GM18526 (cell line): ENCODE results near the gene JAG2.

Experiments
- POLR2A ChIP-seq: IDR thresholded peaks from 3 replicates; pipeline ENCODE4 v1.6.1; 2011; ENCODE audit not compliant: insufficient read length; ENCODE audit errors: extremely low read depth

Gene JAG2

DNA sequence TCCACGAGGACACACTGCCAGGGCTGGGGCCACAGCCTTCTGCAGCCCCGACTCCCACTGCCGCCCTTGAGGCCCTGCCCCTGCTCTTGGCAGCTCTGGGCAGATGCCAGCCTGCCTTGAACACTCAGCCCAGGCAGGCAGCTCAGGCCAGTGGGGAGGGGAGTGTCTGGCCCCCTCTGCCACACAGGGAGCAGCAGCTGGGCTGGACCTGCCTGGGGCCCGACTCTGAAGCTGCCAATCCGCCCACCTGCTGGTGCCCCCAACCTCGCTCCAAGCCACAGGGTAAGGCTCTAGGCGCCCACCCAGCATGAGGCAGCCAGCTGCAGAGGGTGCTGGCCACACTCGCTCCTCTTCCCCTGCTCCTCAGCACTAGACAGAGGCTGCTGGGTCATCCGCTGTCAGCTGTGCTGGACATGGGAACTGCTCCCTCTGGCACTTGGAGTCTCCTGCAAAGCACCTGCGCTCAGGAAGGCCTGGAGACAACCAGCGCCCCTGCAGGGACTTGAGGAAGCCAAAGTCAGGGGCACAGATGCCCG is 37.2 kb upstream of the JAG2 start:
- TF ChIP-seq POLR2A, result no peak

DNA sequence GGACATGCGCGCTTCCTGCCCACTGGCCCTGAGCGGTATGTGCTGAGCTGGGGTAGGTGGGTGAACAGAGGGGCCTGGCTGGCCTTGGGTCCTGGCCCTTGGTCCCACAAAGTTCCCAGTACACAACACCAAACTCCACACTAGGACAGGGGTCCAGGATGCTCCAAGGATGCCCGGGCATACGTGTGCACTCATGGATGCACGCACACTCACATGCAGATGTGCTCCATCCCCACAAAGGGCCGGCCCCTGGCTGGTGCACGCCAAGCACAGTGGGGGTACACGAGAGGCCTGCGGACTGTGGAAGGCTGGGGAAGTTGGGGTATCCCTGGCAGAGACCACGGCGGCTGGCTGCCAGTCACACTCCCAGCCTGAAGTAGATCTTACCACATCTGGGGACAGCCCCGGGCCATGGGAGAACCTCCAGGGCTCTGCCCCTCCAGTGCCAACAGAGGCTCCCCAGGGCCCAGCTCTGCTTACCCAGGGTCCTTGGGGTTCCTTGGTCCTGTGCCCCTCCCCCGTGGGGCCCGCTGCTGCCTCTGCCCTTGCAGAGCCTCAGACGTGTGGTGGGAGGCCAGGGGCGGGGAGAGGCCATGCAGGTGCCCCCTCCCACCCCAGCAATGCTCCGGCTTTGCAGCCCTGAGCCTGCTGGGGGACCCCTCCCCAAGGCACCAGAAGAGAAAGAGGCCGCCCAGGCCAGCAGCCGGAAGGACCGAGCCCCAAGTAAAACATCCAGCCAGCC is 36.5 kb upstream of the JAG2 start:
- TF ChIP-seq POLR2A, result no peak

DNA sequence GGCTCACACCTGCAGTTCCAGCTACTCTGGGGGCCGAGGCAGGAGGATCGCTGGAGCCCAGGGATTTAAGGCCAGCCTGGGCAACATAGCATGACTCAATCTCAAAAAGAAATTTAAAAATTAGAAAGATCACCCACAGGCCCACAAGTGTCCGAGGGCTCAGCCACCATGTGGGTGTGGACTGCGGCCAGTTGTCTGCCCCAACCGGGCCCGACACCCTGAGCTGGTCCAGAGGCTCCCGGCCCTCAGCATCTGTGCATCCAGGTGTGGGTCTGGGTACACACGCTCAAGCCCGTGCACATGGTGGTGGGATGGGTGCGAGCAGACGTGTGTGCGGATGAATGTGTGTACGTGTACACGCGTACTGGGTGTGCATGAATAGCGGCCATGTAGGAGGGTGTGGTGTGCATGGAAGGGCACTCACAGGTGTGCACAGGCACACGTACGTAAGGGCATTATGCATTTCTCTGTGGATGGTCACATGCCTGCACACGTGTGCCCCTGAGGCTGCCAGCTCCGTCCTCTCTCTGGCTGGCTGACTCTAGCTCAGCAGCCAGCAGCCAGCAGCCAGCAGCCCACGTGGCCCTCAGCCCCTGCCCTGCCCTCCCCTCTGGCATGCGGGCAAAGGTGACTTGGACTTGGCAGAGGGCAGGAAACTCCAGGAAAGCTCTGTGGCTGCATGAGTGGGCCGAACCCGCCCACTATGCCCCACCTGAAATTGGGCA is 35.8 kb upstream of the JAG2 start:
- TF ChIP-seq POLR2A, result no peak

DNA sequence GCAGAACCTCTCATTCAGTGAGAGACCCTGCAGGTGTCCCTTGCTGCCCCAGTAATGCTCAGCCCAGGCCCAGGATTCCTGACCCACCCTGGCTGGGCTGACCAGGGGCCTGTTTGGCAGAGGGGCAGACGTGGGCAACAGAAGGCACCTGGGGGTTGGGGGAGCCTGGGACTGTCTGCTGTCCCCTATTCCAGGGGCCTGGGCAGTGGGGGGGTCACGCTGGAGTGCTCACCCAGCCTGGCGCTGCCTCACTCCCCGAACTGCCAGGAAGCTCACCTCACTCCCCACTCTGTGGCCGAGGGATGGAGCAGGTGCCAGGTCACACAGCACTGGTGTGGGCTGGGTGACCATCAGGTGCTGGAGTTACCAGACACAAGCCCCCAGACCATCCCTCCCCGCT is 35.1 kb upstream of the JAG2 start:
- no peak for TF ChIP-seq POLR2A

DNA sequence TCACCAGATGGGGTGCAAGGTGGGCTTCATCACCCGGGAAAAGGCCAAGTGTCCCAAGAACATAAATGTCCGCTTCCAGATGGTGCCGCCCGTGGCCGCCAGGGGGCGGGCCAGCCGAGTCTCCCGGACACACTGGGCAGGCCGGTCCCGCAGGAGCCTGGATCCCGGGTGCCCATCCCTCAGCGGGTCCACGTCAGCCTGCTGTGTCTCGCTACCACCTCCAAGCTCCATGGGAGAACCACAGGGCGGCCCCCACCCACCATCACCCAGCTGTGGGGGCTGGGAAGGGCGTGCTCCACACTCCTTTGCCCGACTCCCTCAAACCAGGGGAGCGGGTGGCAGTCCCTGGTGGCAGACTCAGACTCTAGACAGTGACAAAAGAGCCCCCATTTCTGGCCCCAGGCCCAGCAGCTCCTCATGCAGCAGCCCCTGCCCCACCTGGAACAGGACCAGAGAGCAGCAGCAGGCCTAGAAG is 34.5 kb upstream of the JAG2 start:
- no peak for TF ChIP-seq POLR2A

DNA sequence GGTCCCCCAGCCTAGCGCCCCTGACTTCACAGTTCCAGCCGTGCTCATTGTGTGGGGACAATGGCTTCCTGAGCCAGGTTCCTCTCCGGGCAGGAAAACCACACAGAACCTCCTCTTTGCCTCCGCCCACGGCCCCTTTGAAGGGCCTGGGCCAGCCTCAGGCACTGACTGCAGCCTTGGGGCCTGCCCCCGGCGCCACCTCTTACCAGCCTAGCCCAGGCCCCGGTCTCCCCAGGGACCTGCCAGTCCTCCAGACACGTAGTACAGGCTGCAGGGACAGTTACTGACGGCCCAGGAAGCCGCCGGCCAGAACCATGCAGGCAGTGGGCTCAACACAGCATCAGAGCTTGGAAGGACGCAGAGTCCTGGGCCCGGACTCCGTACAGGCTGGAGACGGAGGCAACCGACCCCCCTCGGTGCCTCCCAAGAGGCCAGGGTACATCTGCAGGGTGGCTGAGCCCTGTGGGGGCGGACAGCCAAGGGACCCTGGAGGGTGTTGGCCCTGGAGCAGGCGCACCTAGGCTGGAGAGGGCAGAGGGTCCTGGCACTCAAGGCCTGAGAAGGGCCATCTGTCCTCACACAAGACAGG is 33.4 kb upstream of the JAG2 start:
- no peak for TF ChIP-seq POLR2A

DNA sequence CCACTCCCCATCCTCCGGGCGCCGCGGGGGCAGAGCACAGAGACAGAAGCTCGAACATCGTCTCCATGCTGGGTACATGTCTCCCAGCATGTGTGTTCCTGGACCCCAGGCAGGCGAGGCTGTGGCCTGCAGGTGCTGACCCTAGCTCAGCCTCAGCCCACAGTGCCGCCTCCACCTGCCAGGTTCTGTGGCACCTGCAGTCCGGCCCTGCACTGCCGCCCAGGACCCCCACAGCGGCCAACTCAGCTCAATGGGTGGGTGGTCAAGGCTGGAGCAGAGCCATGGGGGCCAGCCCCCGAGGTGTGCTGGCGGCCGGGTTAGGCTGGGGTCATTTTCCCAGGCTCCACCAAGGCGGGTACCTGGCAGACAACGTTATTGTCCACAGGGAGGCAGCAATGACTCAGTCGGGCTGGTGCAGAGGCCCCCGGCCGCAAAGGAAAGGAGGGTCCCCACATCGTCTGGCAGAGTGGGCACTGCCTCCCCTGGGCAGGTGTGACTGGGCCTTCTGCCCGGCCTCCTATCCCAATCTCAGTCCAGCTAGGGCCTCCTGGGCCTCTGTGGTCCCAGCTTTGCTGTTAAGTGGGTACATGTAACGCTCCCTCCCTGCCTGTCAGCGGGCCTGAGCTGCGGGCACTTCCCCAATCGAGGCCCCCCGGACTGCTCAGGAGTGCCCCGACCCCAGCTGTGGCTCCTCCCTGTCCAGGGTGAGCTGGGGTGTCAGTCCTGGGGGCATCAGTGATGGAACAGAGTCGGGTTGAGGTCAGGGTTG is 32.8 kb upstream of the JAG2 start:
- TF ChIP-seq POLR2A, result no peak

DNA sequence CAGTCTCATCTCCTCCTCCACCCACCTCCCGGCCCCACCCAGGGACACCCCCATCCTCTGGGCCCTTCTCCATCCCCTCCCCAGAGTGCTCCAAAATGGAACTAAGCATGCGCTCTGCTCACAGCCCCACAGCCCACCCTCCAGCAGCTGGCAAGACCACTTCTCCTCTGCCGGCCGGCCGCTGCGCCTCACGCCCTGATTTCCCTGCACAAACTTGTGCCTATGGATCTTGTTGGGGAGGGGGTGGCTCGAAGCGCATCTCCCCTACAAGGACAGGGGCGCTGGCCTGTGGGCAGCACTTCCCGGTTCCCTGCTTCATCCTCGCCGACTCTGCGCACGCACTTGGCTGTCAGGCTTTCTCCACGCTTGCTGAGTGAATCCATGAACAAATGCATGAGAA is 32.1 kb upstream of the JAG2 start:
- TF ChIP-seq POLR2A, result no peak

DNA sequence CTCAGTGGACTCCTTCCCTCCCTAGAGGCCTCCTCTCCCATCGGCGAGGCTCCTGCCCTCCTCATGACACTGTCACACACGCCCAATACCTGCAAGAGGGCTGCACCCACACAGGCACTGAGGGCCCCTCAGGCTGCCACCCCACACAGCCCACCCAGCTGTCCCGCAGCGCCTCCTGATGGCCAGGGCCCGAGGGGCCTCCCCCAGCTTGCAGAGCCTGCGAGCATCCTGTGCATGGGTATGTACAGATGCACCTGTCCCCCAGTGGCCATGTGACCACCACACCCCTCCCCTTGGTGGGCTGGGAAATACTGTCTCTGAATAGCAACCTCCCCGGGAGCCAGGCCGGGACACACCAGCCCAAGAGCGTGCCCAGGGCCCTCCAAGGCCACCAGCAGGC is 31.5 kb upstream of the JAG2 start:
- no peak for TF ChIP-seq POLR2A

DNA sequence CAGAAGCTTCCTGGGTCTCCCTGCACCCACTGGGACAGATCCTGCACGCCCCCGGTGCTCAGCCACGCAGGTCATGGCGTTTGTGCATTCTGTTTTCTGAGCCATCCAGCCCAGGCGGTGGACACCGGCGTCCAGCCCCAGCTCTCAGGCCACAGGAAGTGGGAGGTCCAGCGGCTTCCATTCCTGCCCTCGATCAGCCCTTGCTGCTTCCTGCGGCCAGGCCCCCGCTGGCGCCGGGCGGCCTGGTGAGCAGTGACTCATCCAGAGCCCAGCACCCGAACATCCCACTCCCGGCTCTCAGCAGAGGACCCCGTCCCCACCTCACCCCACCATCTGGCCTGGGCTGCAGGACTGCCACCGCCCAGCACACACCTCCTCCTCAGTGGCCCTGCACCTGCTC is 30.5 kb upstream of the JAG2 start:
- TF ChIP-seq POLR2A, result no peak

DNA sequence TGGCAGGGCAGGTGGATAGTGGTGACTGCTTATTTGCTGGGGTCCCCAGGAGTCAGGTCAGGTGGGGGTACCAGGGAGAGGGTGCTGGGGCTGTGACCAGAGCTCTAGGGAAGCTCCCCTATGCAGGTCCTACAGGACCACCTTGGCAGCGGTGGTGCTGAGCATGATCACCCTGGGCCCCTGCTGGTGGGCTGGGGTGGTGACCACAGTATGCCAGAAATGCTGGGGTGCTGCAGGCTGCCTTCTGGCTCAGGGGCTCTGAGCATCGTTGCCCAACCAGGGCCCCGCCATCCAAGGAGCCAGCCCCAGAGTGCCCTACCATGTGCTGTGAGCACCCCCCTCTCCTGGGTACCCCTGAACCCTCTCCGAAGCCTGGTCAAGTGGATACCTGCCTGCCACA is 30.0 kb upstream of the JAG2 start:
- no peak for TF ChIP-seq POLR2A

DNA sequence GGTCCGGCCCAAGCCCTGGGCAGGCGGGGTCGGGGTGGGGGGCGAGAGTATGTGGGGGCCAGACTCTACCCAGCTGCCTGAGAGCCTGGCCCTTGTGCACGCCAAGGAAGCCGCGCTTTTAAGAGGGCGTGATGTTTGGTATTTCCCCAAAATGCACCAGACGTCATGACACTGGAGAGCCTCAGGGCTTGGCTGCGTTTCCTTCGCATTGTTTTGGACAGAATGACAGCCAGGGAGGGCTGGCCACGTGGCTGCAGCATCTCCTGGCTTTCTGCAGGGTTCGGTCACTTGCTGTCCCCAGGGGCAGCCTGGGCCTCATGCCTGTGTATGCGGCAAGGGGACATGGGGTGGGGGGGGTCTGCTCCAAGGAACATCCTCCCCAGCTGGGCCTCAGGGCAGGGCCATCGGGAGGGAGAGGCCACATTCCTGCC is 28.6 kb upstream of the JAG2 start:
- no peak for TF ChIP-seq POLR2A

DNA sequence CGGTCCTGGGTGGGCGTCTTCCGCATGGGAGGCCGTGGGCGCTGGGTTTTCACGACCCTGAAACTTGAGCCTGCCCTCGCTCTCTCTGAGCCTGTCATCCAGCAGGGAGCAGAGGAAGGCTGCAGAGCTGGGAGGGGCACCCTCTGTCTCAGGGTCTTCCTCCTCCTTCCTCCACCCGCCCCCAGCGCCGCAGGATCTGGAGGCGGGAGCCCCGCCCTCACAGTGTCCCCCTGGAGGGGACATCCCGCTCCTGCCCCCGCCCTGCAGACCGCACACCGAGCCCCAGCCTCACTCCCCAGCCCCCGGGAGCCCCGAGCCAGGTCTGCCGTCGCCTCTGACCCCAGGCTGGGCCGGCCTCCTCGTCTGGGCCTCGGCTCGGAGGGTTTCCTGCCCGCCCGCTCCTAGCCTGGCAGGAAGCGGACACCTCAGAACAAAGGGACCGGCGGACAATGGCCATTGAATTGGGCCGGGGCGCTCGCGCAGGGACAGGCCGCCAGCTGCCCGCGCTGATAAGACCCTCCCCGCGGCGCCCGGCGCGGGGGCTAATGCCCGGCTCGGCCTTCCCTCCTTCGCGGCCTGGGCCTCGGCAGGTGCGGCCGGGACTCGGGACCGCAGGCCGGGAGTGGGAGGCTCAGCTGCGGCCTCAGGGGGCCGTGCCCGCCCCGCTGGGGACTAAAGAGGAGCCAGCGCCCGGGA is 27.8 kb upstream of the JAG2 start:
- TF ChIP-seq POLR2A, result no peak

DNA sequence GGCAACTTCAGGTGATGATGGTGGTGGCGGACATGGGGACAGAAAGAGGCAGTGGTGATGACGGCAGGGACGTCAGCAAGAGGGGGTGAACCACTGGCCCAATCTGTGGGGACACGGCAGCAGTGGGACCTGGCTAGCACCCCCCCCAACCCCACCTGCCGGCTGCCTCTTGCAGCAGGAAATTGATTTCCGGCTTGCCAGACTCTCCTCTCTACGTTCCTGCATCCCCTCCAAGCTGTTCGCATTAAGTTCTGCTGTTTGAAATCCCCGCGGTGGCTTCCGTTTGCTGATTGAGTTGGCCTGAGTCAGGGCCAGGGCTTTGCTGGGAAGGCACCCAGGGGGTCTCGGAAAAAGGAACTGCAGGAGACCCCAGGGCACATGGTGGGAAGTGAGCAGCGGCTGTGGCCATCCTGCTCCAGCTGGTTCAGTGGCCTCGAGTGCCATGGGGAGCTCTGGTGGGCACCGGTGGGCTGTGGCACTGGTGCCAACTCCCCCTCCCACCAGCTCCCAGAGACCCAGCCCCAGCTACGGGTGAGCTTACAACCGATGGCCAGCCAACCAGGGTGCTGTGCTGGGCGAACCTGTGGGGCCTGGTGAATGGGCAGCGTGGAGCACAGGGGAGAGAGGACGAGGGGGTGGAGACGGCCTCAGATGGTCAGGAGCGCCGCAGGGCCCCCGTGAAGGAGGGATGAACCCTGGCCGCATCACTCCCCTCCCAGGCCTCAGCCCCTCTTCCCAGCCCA is 27.1 kb upstream of the JAG2 start:
- TF ChIP-seq POLR2A, result no peak

DNA sequence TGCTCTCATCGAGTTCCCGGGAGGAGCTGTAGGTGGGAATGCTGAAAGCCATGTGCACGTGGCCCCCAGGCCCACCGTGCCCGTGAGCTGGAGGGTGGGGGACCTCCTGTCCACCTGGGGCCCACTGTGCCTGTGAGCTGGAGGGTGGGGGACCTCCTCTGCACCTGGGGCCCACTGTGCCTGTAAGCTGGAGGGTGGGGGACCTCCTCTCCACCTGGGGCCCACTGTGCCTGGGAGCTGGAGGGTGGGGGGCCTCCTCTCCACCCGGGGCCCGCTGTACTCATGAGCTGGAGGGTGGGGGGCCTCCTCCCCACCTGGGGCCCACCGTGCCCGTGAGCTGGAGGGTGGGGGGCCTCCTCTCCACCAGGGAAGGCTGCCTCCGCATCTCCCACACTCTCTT is 26.5 kb upstream of the JAG2 start:
- TF ChIP-seq POLR2A, result no peak
